ENCODE data around the gene MXD4.

DNA sequence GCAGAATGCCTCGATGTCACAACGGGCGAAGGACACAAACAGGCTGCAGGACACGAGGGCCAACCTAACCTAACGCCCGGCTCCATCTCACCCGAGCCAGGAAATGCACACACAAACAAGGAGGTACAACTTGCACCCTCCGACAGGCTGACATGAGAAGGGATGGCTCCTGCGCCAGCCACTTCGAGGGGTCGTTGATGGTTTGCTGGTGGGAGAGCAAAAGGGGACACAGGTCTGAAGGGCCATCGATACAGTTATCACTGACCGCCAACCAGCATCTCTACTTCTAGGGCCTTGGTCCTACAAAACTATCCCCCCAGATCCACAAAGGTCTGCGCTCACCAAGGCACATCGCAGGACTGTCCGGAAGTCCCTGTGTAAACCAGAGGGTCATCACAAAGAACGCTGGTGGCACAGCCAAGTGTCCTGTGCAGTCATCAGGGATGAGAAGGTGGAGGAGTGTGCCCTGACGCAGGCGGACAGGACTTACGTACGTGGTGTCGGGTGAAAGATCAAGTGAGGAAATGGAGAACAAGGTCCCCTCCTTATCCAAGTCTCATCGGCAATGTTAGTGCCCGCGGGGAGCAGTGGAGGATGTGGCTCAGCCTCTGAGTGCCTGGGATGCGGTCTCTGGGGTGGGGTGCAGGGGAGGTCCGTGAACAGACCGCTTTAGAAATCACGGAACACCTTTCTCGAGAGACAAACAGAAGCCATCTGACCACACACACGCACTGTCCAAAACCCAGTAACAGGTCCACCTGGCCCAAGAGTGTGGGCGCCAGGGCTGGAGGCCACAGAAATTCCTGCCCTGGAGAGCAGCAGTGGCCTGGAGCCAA lies 7.0 kb downstream of the MXD4 start:
- TF ChIP-seq, protein P1, sequence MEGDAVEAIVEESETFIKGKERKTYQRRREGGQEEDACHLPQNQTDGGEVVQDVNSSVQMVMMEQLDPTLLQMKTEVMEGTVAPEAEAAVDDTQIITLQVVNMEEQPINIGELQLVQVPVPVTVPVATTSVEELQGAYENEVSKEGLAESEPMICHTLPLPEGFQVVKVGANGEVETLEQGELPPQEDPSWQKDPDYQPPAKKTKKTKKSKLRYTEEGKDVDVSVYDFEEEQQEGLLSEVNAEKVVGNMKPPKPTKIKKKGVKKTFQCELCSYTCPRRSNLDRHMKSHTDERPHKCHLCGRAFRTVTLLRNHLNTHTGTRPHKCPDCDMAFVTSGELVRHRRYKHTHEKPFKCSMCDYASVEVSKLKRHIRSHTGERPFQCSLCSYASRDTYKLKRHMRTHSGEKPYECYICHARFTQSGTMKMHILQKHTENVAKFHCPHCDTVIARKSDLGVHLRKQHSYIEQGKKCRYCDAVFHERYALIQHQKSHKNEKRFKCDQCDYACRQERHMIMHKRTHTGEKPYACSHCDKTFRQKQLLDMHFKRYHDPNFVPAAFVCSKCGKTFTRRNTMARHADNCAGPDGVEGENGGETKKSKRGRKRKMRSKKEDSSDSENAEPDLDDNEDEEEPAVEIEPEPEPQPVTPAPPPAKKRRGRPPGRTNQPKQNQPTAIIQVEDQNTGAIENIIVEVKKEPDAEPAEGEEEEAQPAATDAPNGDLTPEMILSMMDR (conservative IDR thresholded peaks at IDR 0.05 in 1 of 2, IDR thresholded peaks at IDR 0.05 in 1 of 2; ENCODE audit: low read depth in 1 of 2, low read length in 2 of 2): no peak
- TF ChIP-seq EZH2 (IDR thresholded peaks at IDR 0.05; ENCODE audit: low read length, missing control alignments): no peak

Measured in fibroblast of lung (primary cell).